Endothelial cell of umbilical vein (primary cell): ENCODE data around the gene KANSL1. TPM values are rescaled to one million over a fixed set of nuclear protein-coding genes. Genes with fewer than 3 reads are reported as not detected.

ENCODE experiments used
- BruUV-seq: library from RNA; stranded (reverse); fragments of 400-500 nt; replicated peaks from 2 replicates; lab custom pipeline; 2021; lab: Mats Ljungman, UMichigan
- CTCF ChIA-PET: fragments of 300-600, 350-600 bp; sonication (Branson Sonifier 250); formaldehyde crosslinking; loops from one replicate; lab custom pipeline; 2021; ENCODE audit warnings: antibody characterized with exemption, inconsistent platforms; lab: Charles Lee
- POLR2A ChIA-PET: fragments of 300-600, 350-600 bp; sonication (Branson Sonifier 250); formaldehyde crosslinking; loops from one replicate; lab custom pipeline; 2021; ENCODE audit warnings: antibody characterized with exemption, inconsistent platforms; lab: Charles Lee
- DNase-seq: peaks from one replicate; pipeline ENCODE4 v3.0.0-alpha.2; 2011; ENCODE audit warnings: low read depth, low spot score
- FAIRE-seq: peaks from 2 replicates; lab custom pipeline; 2011; peaks lifted over from hg19 to GRCh38; lab: Jason Lieb, UNC
- H2AFZ ChIP-seq: 2 replicates; pipeline ENCODE4 v1.6.0; 2012; ENCODE audit warnings: low read depth, low read length, control low read depth, inconsistent platforms
- H3K27ac ChIP-seq: 2 replicates; pipeline ENCODE4 v1.5.1; 2011; ENCODE audit warnings: low read depth, mild to moderate bottlenecking, control low read depth, low read length, moderate library complexity; ENCODE audit not compliant: insufficient read depth
- H3K27me3 ChIP-seq, 2 experiments: 2 replicates each; pipeline versions ENCODE4 v1.6.0 to v1.6.1; 2011; ENCODE audit warnings: low read length in 2 of 2, mixed read lengths in 1 of 2; ENCODE audit not compliant: control insufficient read depth in 2 of 2, insufficient read depth in 2 of 2
- H3K36me3 ChIP-seq, 2 experiments: 2 replicates in 1 of 2; 3 replicates in 1 of 2; pipeline ENCODE4 v1.5.1; 2011; ENCODE audit warnings: low read length in 2 of 2, mild to moderate bottlenecking in 1 of 2, moderate library complexity in 1 of 2; ENCODE audit not compliant: control insufficient read depth in 2 of 2, insufficient read depth in 2 of 2; ENCODE audit errors: extremely low read depth in 1 of 2
- H3K4me1 ChIP-seq: 3 replicates; pipeline ENCODE4 v1.5.1; 2011; ENCODE audit warnings: mild to moderate bottlenecking, low read length; ENCODE audit not compliant: control insufficient read depth, insufficient read depth; ENCODE audit errors: extremely low read depth
- H3K4me2 ChIP-seq: 2 replicates; pipeline ENCODE4 v1.6.1; 2011; ENCODE audit warnings: low read length, control low read depth, mixed read lengths; ENCODE audit not compliant: insufficient read depth
- H3K4me3 ChIP-seq, 3 experiments: fragments of 200-600 bp in 1 of 3; sonication (generic), shearing (Covaris generic) in 1 of 3; replicated peaks in 1 of 3; 2 replicates each; pipeline ENCODE4 v1.5.1; 2011 to 2016; ENCODE audit warnings: control low read depth in 3 of 3, low read length in 3 of 3, mild to moderate bottlenecking in 2 of 3, inconsistent platforms in 1 of 3, low read depth in 1 of 3, moderate library complexity in 1 of 3; ENCODE audit not compliant: insufficient read depth in 1 of 3
- H3K79me2 ChIP-seq: 2 replicates; pipeline ENCODE4 v1.6.0; 2012; ENCODE audit warnings: low read length, inconsistent platforms; ENCODE audit not compliant: control insufficient read depth, insufficient read depth
- H3K9ac ChIP-seq: replicated peaks from 2 replicates; pipeline ENCODE3; 2011; ENCODE audit warnings: low read length, control low read depth; ENCODE audit not compliant: insufficient read depth; ENCODE audit errors: extremely low read depth
- H3K9me1 ChIP-seq: replicated peaks from 3 replicates; pipeline ENCODE4 v1.6.0; 2011; ENCODE audit warnings: mild to moderate bottlenecking, low read length; ENCODE audit not compliant: control insufficient read depth, insufficient read depth; ENCODE audit errors: extremely low read depth
- H3K9me3 ChIP-seq: replicated peaks from 2 replicates; pipeline ENCODE4 v1.5.1; 2012; ENCODE audit warnings: low read length, inconsistent platforms; ENCODE audit not compliant: control insufficient read depth, insufficient read depth
- H4K20me1 ChIP-seq: replicated peaks from 2 replicates; pipeline ENCODE3; 2011; ENCODE audit warnings: mild to moderate bottlenecking, low read length; ENCODE audit not compliant: control insufficient read depth, insufficient read depth; ENCODE audit errors: extremely low read depth
- FOS ChIP-seq: IDR thresholded peaks from 2 replicates; pipeline ENCODE4 v1.6.1; 2011; ENCODE audit warnings: mild to moderate bottlenecking, low read length, moderate library complexity, borderline replicate concordance; ENCODE audit not compliant: insufficient read depth
- dilution Hi-C: fragments of 300-500 bp; cut with MboI; formaldehyde crosslinking; loops from one replicate; pipeline ENCODE4 v1.15.0; 2019; ENCODE audit warnings: low sequenced_read_pairs; ENCODE audit not compliant: extremely low pct_ligation_motif_present
- intact Hi-C: fragments of 100-400 bp; cut with micrococcal nuclease; formaldehyde crosslinking; loops from one replicate; pipeline ENCODE4 v1.10.0; 2022
- polyA plus RNA-seq, 4 experiments: library from polyadenylated mRNA; depleted of rRNA in 3 of 4; stranded (reverse) in 3 of 4; unstranded in 1 of 4; fragments of >200 nt; gene quantifications; 2 replicates each; pipeline versions ENCODE4 v1.2.1 to v1.2.3, GENCODE V29; 2011 to 2012; ENCODE audit warnings: missing spikeins in 1 of 4
- total RNA-seq: library from RNA; stranded (reverse); gene quantifications from 2 replicates; pipeline ENCODE4 v1.2.3, GENCODE V29; 2021
- TF ChIP-seq, protein P1 (sequence below), 2 donors: IDR thresholded peaks; 1 replicate in 1 of 2; 2 replicates in 1 of 2; pipeline ENCODE4 v1.5.1; 2011; ENCODE audit warnings: low read length in 2 of 2, mild to moderate bottlenecking in 2 of 2, moderate library complexity in 2 of 2, control low read depth in 1 of 2, inconsistent platforms in 1 of 2, low read depth in 1 of 2; ENCODE audit not compliant: insufficient read depth in 1 of 2; ENCODE audit errors: extremely low read depth in 1 of 2
- TF ChIP-seq, protein P2 (sequence below): IDR thresholded peaks from 2 replicates; pipeline ENCODE4 v1.6.1; 2011; ENCODE audit not compliant: insufficient read depth, insufficient read length

KANSL1 gene
- total and polyA plus RNA-seq, 2 donors (not counting 3 experiments of a cell fraction or from before 2014, with no cell fraction given), result 29.1 to 74.0 TPM

GRCh38 chr17:46126840-46127239 lies 66.4 kb downstream of the KANSL1 start:
- ChIA-PET CTCF (interaction anchor here (0.7 to 2.8 kb wide), 3 partner anchors 8 to 67 kb away, joined by 3 to 12 read pairs (median 3); partner anchors contain the start of gene KANSL1), POLR2A (no interaction called here)
- DNase-seq (no peak), FAIRE-seq (no peak)
- no TSS peak for BruUV-seq
- H3K4me1 ChIP-seq, result peaks cover 2% of the 10 kb centered on the region
- intact Hi-C loops (no loop called here), dilution Hi-C loops (no loop called here)
- TF ChIP-seq FOS, result no peak
- TF ChIP-seq, protein P1, sequence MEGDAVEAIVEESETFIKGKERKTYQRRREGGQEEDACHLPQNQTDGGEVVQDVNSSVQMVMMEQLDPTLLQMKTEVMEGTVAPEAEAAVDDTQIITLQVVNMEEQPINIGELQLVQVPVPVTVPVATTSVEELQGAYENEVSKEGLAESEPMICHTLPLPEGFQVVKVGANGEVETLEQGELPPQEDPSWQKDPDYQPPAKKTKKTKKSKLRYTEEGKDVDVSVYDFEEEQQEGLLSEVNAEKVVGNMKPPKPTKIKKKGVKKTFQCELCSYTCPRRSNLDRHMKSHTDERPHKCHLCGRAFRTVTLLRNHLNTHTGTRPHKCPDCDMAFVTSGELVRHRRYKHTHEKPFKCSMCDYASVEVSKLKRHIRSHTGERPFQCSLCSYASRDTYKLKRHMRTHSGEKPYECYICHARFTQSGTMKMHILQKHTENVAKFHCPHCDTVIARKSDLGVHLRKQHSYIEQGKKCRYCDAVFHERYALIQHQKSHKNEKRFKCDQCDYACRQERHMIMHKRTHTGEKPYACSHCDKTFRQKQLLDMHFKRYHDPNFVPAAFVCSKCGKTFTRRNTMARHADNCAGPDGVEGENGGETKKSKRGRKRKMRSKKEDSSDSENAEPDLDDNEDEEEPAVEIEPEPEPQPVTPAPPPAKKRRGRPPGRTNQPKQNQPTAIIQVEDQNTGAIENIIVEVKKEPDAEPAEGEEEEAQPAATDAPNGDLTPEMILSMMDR (IDR thresholded peaks at IDR 0.05; ENCODE audit: extremely low read depth in 1 of 2, insufficient read depth in 1 of 2, low read depth in 1 of 2, low read length in 2 of 2), result no peak
- H3K4me2 ChIP-seq, result no peak overlapping the region
- H3K9ac ChIP-seq, result no peak overlapping the region
- no peaks in the 10 kb centered on the region for H3K27me3 ChIP-seq
- no peak overlapping the region for H2AFZ ChIP-seq
- H4K20me1 ChIP-seq, result peaks cover 66% of the 10 kb centered on the region
- peaks cover 98% of the 10 kb centered on the region for H3K79me2 ChIP-seq
- H3K4me3 ChIP-seq, result no peak overlapping the region
- H3K9me3 ChIP-seq, result no peaks in the 10 kb centered on the region
- H3K36me3 ChIP-seq, result no peaks in the 10 kb centered on the region
- H3K27ac ChIP-seq, result no peak overlapping the region
- no peaks in the 10 kb centered on the region for H3K9me1 ChIP-seq

DNA sequence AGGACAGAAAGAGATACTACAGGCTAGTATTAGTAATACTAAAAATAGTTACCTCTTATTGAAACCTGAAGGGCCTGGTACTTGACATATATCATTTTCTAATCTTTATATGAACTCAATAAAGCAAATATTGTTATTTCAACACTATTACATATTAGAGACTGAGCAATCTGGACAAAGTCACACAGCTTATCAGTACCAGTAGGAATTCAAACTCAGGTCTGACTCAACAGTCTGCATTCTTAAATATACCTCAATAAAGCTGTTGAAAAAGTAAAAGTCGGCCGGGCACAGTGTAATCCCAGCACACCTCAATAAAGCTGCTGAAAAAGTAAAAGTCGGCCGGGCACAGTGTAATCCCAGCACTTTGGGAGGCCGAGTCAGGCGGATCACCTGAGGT lies 67.4 kb downstream of the KANSL1 start:
- ChIA-PET CTCF (interaction anchor here (2.8 kb wide), 1 partner anchor 68 kb away, joined by 12 read pairs; the partner anchor contains the start of gene KANSL1), POLR2A (interaction anchor here (0.8 kb wide), 1 partner anchor 13 kb away, joined by 3 read pairs; no protein-coding TSS in a partner anchor)
- intact Hi-C loops, result no loop called here
- Histone ChIP-seq H3K4me2 (no peak overlapping the region), H3K27ac (no peak overlapping the region), H3K9me1 (no peaks in the 10 kb centered on the region), H4K20me1 (peaks cover 65% of the 10 kb centered on the region), H3K36me3 (no peaks in the 10 kb centered on the region), H3K9me3 (no peaks in the 10 kb centered on the region), H3K27me3 (no peaks in the 10 kb centered on the region), H3K4me3 (no peak overlapping the region), H2AFZ (no peak overlapping the region), H3K79me2 (peaks cover 98% of the 10 kb centered on the region), H3K4me1 (peaks cover 5% of the 10 kb centered on the region), H3K9ac (no peak overlapping the region)
- no TSS peak for BruUV-seq
- DNase-seq, result no peak
- dilution Hi-C loops, result no loop called here
- TF ChIP-seq, protein P2, sequence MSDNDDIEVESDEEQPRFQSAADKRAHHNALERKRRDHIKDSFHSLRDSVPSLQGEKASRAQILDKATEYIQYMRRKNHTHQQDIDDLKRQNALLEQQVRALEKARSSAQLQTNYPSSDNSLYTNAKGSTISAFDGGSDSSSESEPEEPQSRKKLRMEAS, result no peak
- no peak for FAIRE-seq
